ENCODE data around the gene STRADA. TPM values are rescaled to one million over a fixed set of nuclear protein-coding genes. Genes with fewer than 3 reads are reported as not detected.

Gene STRADA
- total and polyA plus RNA-seq, 2 of the 8 experiments (the other 6 are each of a cell fraction or from before 2014, with no cell fraction given), result 35.6 to 43.3 TPM

- no peak overlapping the region for H4K5ac ChIP-seq (ENCODE audit: insufficient read length, low read depth, low read length)
- H3K18ac ChIP-seq (ENCODE audit: extremely low read depth, low read length), result no peak overlapping the region
- no peak overlapping the region for H2BK20ac ChIP-seq (ENCODE audit: low read length)
- H3K23me2 ChIP-seq (ENCODE audit: low read depth, low read length), result no peaks in the 10 kb centered on the region; the same call in 1 of the 2 replicates
- ChIA-PET CTCF (ENCODE audit: partially characterized antibody) (interaction anchor here (1.1 to 1.7 kb wide), 4 partner anchors 13 to 53 kb away, joined by 3 read pairs; no protein-coding TSS in a partner anchor), POLR2A (ENCODE audit: partially characterized antibody) (interaction anchor here (0.9 to 24.4 kb wide), 6 partner anchors 7 to 70 kb away, joined by 3 to 481 read pairs (median 7); partner anchors contain the start of genes CCDC47, DDX42, FTSJ3 and PSMC5)
- no peak overlapping the region for H3K27ac ChIP-seq (ENCODE audit: low read depth, low read length)
- no peaks in the 10 kb centered on the region for H3K4me1 ChIP-seq (replicated peaks in 1 of 4; ENCODE audit: control insufficient read depth in 3 of 4, insufficient read depth in 4 of 4, low read length in 3 of 4)
- H2BK120ac ChIP-seq (replicated peaks; ENCODE audit: low read depth, low read length), result no peak overlapping the region
- no peak overlapping the region for H2AK5ac ChIP-seq (ENCODE audit: low read depth, low read length)
- peaks cover 13 to 20% of the 10 kb centered on the region in 2 experiments for H4K20me1 ChIP-seq (replicated peaks in 1 of 2; ENCODE audit: control insufficient read depth in 1 of 2, insufficient read depth in 2 of 2, low read length in 2 of 2)
- H3K9me3 ChIP-seq (ENCODE audit: insufficient read depth in 2 of 2, low read depth in 1 of 2, low read length in 1 of 2), result no peaks in the 10 kb centered on the region
- H3K36me3 ChIP-seq (ENCODE audit: control insufficient read depth in 2 of 4, insufficient read depth in 4 of 4, low read length in 3 of 4), result peaks cover 3 to 48% (median 20%) of the 10 kb centered on the region in 4 experiments; a peak in 7 of 8 replicates
- H3K4ac ChIP-seq (replicated peaks; ENCODE audit: insufficient read length, low read depth, low read length), result no peak overlapping the region
- H3K79me1 ChIP-seq (ENCODE audit: low read depth, low read length), result peaks cover 4% of the 10 kb centered on the region; the same call in 1 of the 2 replicates
- no peak overlapping the region for H3K56ac ChIP-seq (replicated peaks; ENCODE audit: insufficient read length, low read depth, low read length)
- H3K9ac ChIP-seq (replicated peaks in 1 of 4; ENCODE audit: extremely low read depth in 1 of 4, low read depth in 3 of 4, low read length in 3 of 4), result no peak overlapping the region
- H4K8ac ChIP-seq (ENCODE audit: extremely low read depth, insufficient read depth, low read length), result no peak overlapping the region
- no peak overlapping the region for H2BK5ac ChIP-seq (ENCODE audit: low read depth, low read length)
- no peak overlapping the region for H3K14ac ChIP-seq (ENCODE audit: insufficient read length)
- DNase-seq (ENCODE audit: low read depth in 1 of 2, low spot score in 2 of 2) (no peak), FAIRE-seq (no peak)
- H4K91ac ChIP-seq (replicated peaks; ENCODE audit: insufficient read length, low read length), result no peak overlapping the region
- H3K79me2 ChIP-seq (ENCODE audit: control insufficient read depth in 1 of 2, insufficient read depth in 2 of 2, low read length in 2 of 2), result peaks cover 52 to 98% of the 10 kb centered on the region in 2 experiments
- H2AFZ ChIP-seq (ENCODE audit: low read length), result no peak overlapping the region
- no peaks in the 10 kb centered on the region for H3K27me3 ChIP-seq (replicated peaks in 1 of 4; ENCODE audit: control insufficient read depth in 3 of 4, extremely low read depth in 1 of 4, insufficient read depth in 3 of 4, low read length in 3 of 4)
- no peak overlapping the region for H2BK15ac ChIP-seq (ENCODE audit: low read length)
- TF ChIP-seq TAF7 (optimal IDR thresholded peaks at IDR 0.05; ENCODE audit: borderline replicate concordance, low read depth, low read length) (no peak), RFX5 (IDR thresholded peaks at IDR 0.05; ENCODE audit: borderline replicate concordance, low read depth, low read length) (no peak), E2F6 (IDR thresholded peaks at IDR 0.05) (no peak), MAFK (IDR thresholded peaks at IDR 0.05; ENCODE audit: low read depth, low read length) (no peak), YY1 (IDR thresholded peaks at IDR 0.05; ENCODE audit: low read depth, low read length) (no peak), CTCF (IDR thresholded peaks at IDR 0.05; ENCODE audit: control extremely low read depth in 1 of 3, insufficient read depth in 1 of 3, low read depth in 1 of 3, low read length in 3 of 3) (no peak), USF2 (IDR thresholded peaks at IDR 0.05; ENCODE audit: low read length) (no peak), JUN (IDR thresholded peaks at IDR 0.05; ENCODE audit: low read depth, low read length) (no peak)
- no peak overlapping the region for H2BK12ac ChIP-seq (ENCODE audit: low read depth, low read length)
- no peak overlapping the region for H3K4me2 ChIP-seq (ENCODE audit: insufficient read depth in 1 of 2, low read depth in 2 of 2, low read length in 2 of 2)
- H3K23ac ChIP-seq (ENCODE audit: insufficient read length), result no peak overlapping the region
- H3K4me3 ChIP-seq (ENCODE audit: extremely low read depth in 1 of 4, insufficient read depth in 2 of 4, low read depth in 3 of 4, low read length in 4 of 4), result no peak overlapping the region
- WGBS, 2 experiments (ENCODE audit: extremely low coverage in 1 of 2, insufficient coverage in 1 of 2, insufficient read length in 1 of 2, insufficient replicate concordance in 2 of 2, low coverage in 1 of 2, low lambda C conversion rate in 2 of 2, missing lambda C conversion rate in 1 of 2), result 97% methylated on average over 4 of the region's 4 CpGs; no CpG with 5 or more reads in 1 of the 2 experiments
Observed at GRCh38 chr17:63780928-63781327, 39.3 kb upstream of the STRADA start.

Data from H1 (cell line).